MCF 10A (cell line): ENCODE data around the gene PNLIPRP1. TPM values are rescaled to one million over a fixed set of nuclear protein-coding genes. Genes with fewer than 3 reads are reported as not detected.

Experiments used
- BruUV-seq: library from RNA; stranded (reverse); fragments of 400-500 nt; replicated peaks from 2 replicates; lab custom pipeline; 2021; lab: Mats Ljungman, UMichigan
- CTCF ChIA-PET: fragments of 300-600 bp; sonication (Branson Sonifier 250); formaldehyde crosslinking; extraction: SDS; loops from one replicate; lab custom pipeline; 2021; ENCODE audit warnings: antibody characterized with exemption, inconsistent platforms; lab: Yijun Ruan, JAX
- POLR2A ChIA-PET: fragments of 300-600, 350-650 bp; sonication (Branson Sonifier 250); formaldehyde crosslinking; extraction: SDS; loops from one replicate; lab custom pipeline; 2020; ENCODE audit warnings: antibody characterized with exemption, inconsistent platforms; lab: Yijun Ruan, JAX
- DNase-seq: peaks from one replicate; pipeline ENCODE4 v3.0.0-alpha.2; 2018; ENCODE audit not compliant: unreplicated experiment
- H3K27ac Mint-ChIP-seq: one replicate; pipeline ENCODE4 v1.8.0; 2022; ENCODE audit warnings: mild to moderate bottlenecking, low read depth, mixed read lengths; ENCODE audit not compliant: unreplicated experiment
- H3K27me3 Mint-ChIP-seq: one replicate; pipeline ENCODE4 v1.8.0; 2022; ENCODE audit warnings: mixed read lengths; ENCODE audit not compliant: insufficient read depth, unreplicated experiment
- H3K36me3 Mint-ChIP-seq: one replicate; pipeline ENCODE4 v1.8.0; 2022; ENCODE audit warnings: mild to moderate bottlenecking, moderate library complexity, mixed read lengths; ENCODE audit not compliant: insufficient read depth, unreplicated experiment
- H3K4me1 Mint-ChIP-seq: one replicate; pipeline ENCODE4 v1.8.0; 2022; ENCODE audit warnings: mixed read lengths; ENCODE audit not compliant: insufficient read depth, unreplicated experiment
- H3K4me3 Mint-ChIP-seq: one replicate; pipeline ENCODE4 v1.8.0; 2022; ENCODE audit warnings: mild to moderate bottlenecking, moderate library complexity, mixed read lengths; ENCODE audit not compliant: unreplicated experiment
- H3K9me3 Mint-ChIP-seq: one replicate; pipeline ENCODE4 v1.8.0; 2022; ENCODE audit warnings: mixed read lengths; ENCODE audit not compliant: unreplicated experiment
- CTCF ChIP-seq: fragments of 200-600 bp; IDR thresholded peaks from one replicate; pipeline ENCODE4 v1.8.0; 2022; ENCODE audit warnings: antibody characterized with exemption, mild to moderate bottlenecking; ENCODE audit not compliant: unreplicated experiment
- intact Hi-C: fragments of 100-400 bp; cut with micrococcal nuclease; formaldehyde crosslinking; loops from 2 replicates; pipeline ENCODE4 v1.14.1; 2022
- total RNA-seq: library from RNA; stranded (reverse); gene quantifications from 2 replicates; pipeline ENCODE4 v1.2.3, GENCODE V29; 2022

PNLIPRP1 gene
- total RNA-seq, 1 experiment from 2014 or later, result not detected

DNA sequence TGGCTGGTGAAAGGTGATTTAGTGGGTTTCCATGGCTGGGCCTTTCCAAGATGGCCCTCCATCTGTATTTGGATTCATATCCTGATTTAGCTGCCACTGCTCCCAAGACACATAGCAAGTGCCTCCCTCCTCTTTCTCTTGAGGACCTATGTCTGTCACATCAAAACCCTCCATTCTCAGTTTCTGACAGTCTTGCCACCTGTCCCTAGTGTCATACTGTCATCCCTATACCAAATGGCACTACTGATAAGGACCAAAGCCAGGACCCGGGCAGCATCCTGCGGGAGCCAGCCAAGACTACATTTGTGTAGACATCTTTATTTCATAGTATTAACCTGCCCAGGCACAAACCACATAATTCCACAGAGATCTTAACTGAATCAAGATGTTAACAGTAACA lies 64.8 kb downstream of the PNLIPRP1 start:
- DNase-seq, result no peak

GRCh38 chr10:116656044-116656443 lies 65.3 kb downstream of the PNLIPRP1 start:
- Mint-ChIP-seq H3K27me3 (peaks cover 13% of the 10 kb centered on the region), H3K4me1 (no peaks in the 10 kb centered on the region), H3K27ac (no peak overlapping the region), H3K4me3 (no peak overlapping the region), H3K36me3 (no peaks in the 10 kb centered on the region), H3K9me3 (no peaks in the 10 kb centered on the region)
- no peak for TF ChIP-seq CTCF
- intact Hi-C loops, result no loop called here
- BruUV-seq, result no TSS peak
- no peak for DNase-seq
- ChIA-PET POLR2A (no interaction called here), CTCF (interaction anchor here (0.5 to 1.3 kb wide), 2 partner anchors 25 to 511 kb away, joined by 3 read pairs; no protein-coding TSS in a partner anchor)

More for the DNA sequence above, 64.8 kb downstream of the PNLIPRP1 start:
- POLR2A ChIA-PET, result no interaction called here
- Mint-ChIP-seq H3K36me3 (no peaks in the 10 kb centered on the region), H3K9me3 (no peaks in the 10 kb centered on the region), H3K27me3 (peaks cover 17% of the 10 kb centered on the region), H3K4me3 (no peak overlapping the region), H3K27ac (no peak overlapping the region), H3K4me1 (no peaks in the 10 kb centered on the region)
- TF ChIP-seq CTCF, result no peak
- intact Hi-C loops, result no loop called here
- CTCF ChIA-PET, result no interaction called here
- no TSS peak for BruUV-seq

GRCh38 chr10:116657863-116658551 lies 67.2 kb downstream of the PNLIPRP1 start:
- H3K36me3 Mint-ChIP-seq, result no peaks in the 10 kb centered on the region
- H3K4me1 Mint-ChIP-seq, result no peaks in the 10 kb centered on the region
- H3K4me3 Mint-ChIP-seq, result no peak overlapping the region
- no peak for DNase-seq
- no TSS peak for BruUV-seq
- no peak overlapping the region for H3K27ac Mint-ChIP-seq
- ChIA-PET CTCF (interaction anchor here (0.9 to 1.1 kb wide), 2 partner anchors 18 to 129 kb away, joined by 3 to 6 read pairs; no protein-coding TSS in a partner anchor), POLR2A (interaction anchor here (0.6 kb wide), 1 partner anchor 428 kb away, joined by 6 read pairs; no protein-coding TSS in a partner anchor)
- intact Hi-C loops, result no loop called here
- TF ChIP-seq CTCF, result no peak
- no peaks in the 10 kb centered on the region for H3K27me3 Mint-ChIP-seq
- H3K9me3 Mint-ChIP-seq, result no peaks in the 10 kb centered on the region

Other genes starting within 250 kb of the PNLIPRP1 start
- 7.6 and 9.5 TPM in 2 replicates for gene PNLIPRP3, start 163.1 kb upstream of the PNLIPRP1 start, total RNA-seq
- not detected in 2 replicates for gene PNLIP, start 45.0 kb upstream of the PNLIPRP1 start, total RNA-seq
- gene PNLIPRP2, start 30.0 kb downstream of the PNLIPRP1 start, total RNA-seq, result not detected in 2 replicates
- gene HSPA12A, start 151.6 kb downstream of the PNLIPRP1 start, total RNA-seq, result 9.1 and 13.1 TPM in 2 replicates